GM18520 (cell line): ENCODE data around the gene CAP2.
"Not testable (repeated sequence)": the region's sequence is repeated elsewhere in the genome, so short reads cannot be mapped to it uniquely, and the experiment has no call there.

Source experiments
- ATAC-seq: cut with Tn5 transposase; IDR thresholded peaks from one replicate; pipeline ENCODE4 v1.9.1; 2021; ENCODE audit not compliant: unreplicated experiment

The CAP2 gene

DNA sequence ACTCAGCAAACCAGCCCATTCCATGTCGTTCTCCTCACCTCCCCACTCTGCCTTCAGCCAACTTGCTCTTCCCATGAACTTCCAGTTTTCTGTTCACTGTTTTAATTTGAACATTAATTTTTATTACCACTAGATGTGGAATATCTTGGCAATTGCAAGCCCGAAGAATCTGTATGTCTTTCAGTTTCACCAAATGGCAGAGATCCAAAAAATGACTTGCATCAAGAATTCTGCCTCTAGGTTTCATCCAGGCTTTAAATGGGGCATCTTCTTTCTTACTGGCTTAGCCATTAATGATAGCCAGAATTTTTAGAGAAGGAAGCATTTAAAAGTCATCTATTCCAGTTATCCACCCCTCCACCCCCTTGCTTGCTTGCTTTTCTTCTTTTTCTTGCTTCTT, 39.0 kb downstream of the CAP2 start:
- no peak for ATAC-seq

DNA sequence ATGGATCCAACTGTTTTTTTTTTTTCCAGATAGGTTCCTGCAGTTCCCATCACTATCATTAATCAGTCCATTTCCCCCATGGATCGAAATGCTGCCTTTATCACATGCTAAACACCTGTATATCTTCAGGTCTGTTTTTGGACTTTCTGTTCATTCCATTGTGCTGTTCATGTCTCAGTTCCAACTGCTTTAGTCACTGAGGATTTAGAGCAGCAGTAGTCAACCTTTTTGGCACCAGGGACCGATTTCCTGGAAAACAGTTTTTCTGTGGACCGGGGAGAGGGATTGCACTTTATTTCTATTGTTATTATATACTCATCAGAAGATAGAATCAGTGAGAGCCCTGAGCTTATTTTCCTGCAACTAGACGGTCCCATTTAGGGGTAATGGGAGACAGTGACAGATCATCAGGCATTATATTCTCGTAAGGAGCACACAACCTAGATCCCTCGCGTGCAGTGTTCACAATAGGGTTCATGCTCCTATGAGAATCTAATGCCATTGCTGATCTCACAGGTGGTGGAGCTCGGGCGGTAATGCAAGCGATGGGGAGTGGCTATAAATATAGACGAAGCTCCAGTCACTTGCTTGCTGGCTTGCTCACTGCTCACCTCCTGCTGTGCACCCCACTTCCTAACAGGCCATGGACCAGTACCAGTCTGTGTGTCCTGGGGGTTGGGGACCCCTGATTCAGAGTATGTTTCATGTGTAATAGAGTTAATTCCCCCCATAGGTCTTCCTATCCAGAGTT, 46.0 kb downstream of the CAP2 start:
- ATAC-seq: no peak

GRCh38 chr6:17440811-17441210, 47.4 kb downstream of the CAP2 start:
- not testable (repeated sequence) for ATAC-seq

DNA sequence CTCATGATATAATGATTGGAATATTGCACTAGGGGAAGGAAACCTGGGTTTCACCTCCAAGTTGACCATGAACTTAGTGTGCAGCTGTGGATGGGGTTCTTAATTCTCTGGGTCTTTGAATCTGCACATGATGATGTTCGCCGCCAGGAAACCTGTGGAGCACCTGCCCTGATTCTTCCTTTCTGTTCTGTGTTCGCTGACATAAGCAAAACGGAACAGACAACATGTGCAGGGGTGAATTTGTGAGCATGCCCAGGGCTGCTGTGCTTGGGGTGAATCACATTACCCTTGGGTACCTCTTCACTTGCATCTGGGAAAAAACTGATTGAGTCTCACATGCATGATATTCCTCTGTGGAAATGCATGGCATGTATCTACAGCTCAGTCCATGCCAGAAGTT, 48.8 kb downstream of the CAP2 start:
- ATAC-seq: no peak

DNA sequence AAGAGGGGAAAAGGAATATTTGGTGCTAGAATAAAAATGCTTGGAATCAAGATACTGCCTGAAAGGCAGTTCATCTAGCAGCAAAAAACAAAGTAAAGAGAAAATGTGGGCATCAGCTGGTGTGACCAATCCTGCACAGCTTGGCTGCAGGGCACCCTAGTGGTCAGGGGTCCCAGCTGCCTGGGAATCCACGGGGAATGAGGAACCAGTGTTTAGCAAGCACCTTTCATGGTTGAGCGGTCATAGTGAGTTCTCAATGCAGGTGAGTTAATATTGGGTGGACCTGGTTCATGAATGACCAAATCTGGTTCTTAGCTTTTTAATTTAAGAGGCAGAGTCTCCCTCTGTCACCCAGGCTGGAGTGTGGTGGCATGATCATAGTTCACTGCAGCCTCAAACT, 53.3 kb downstream of the CAP2 start:
- no peak for ATAC-seq

GRCh38 chr6:17448165-17448564, 54.8 kb downstream of the CAP2 start:
- no peak for ATAC-seq

GRCh38 chr6:17450397-17450796, 57.0 kb downstream of the CAP2 start:
- ATAC-seq: no peak

GRCh38 chr6:17450832-17451231, 57.4 kb downstream of the CAP2 start:
- ATAC-seq: no peak

GRCh38 chr6:17452096-17452495, 58.7 kb downstream of the CAP2 start:
- no peak for ATAC-seq

DNA sequence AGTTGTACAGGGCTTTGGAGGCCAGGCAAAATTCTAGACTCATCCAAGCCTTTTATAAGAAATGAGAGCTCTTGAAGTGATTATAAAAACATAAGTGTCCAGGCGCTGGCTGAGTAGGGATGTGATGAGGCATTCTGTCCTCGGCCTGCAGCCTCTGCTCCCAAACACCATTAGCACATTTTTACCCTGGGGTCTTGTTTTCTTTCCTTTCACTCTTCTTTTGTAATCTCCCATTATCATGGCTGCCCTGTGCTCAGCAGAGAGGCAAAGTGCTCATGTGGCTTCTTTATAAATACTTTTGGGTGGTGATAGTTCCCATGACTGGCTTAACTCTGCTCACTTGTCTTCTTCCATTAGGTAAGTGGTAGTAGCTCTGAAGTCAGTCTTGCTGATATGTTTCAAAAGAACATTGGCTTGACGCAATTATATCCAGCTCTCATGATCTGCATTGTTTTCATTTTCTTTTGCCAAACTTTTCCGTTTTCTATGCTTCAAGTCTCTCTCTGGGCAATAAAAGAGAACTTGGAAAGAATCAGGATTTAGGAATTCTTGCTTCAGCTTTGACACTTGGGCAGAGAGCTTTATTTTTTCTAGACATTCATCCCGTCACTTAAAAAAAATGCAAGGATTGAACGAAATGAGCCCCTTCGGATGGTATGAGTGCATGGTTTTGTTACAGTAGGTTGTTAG, 61.1 kb downstream of the CAP2 start:
- no peak for ATAC-seq

DNA sequence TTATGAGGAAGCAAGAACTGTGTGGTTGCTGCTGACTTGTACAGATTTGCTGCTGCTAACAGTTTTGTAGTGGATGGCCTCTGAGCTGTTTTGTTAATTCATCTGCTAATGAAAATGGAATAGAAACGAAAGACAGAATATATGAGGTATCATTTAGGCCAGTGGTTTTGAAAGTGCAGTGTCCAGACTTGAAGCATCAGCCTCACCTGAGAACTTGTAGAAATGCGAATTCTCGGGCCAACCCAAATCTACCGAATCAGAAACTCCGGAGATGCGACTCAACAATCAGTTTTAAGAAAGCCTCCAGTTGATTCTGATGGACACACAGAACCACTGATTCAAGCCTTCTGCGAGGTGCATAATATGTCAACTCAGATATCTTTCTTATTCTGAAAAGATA, 62.5 kb downstream of the CAP2 start:
- ATAC-seq: no peak

DNA sequence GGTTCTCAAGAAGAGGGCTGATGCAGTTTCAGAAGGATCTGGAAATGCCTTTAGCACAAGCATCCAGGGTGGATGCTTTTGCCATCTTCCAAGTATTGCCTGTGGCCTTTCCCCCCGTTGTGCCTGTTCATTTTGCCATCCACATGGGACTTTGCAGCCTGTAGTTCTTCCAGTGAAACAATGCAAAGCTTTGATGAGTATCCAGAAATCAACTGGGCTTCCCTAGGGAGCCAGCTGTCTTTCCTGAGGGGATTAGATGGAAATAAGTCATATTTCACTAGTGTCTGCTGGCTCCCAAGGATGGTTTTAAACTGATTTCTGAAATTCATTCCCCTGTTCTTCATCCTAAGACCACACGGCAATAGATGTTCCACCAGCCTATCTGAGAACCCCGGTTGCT, 63.3 kb downstream of the CAP2 start:
- no peak for ATAC-seq

DNA sequence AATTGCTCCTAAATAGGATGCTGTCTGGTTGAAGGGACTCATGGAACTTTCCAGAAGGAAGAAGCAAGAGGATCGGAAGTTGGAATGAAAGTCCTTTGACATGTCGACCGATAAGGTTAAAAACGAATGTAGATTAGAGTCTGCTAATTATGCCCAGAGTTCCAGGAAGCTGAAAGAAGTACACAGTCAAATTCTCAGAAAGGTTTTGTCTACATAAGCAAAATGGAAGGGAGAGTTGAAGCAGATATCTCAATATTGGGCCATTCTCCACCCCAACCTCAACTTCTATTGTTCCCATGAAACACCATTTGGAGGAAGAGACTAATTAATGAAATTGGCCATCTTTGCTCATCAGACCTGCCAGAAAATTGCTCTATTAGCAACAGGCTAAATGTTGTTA, 64.0 kb downstream of the CAP2 start:
- no peak for ATAC-seq

GRCh38 chr6:17457956-17458355, 64.6 kb downstream of the CAP2 start:
- ATAC-seq: no peak

DNA sequence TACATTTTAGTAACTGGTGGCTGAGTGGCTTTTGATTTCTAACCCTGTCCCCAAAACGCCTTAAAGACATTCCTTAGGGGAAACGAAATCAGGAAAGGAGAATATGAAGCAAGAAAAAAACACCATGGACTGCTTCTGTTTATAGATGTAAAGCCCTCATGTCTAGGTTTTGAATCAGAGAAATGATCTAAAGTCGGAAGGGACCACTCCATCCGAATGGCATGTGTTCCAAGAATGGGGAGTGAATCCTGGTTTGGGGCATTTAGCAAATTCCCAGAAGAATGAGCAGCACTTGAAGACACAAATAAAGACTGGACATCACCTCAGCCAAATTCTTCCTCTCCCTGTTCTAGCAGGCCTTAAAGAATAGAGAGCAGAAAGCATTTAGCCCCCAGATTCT, 65.6 kb downstream of the CAP2 start:
- no peak for ATAC-seq

- no peak for ATAC-seq
Measured at GRCh38 chr6:17460862-17461261, 67.5 kb downstream of the CAP2 start.

DNA sequence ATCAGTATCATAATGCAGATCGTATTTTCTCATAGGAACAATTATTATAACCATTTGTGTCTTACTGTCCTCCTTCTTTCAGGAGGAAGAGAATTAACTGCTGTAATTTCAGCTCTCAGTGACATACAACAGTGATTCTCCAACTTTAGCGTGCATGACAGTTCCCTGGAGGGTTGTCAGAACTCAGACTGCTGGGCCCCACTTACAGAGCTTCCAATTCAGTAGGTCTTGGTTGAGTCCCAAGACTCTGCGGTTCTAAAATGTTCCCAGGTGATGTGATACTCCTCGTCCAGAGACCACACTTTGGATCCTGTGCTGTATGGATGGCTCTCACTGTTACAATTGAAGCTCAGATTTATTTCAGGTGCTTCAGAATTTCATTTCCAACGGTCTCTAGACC, 72.8 kb downstream of the CAP2 start:
- no peak for ATAC-seq

- no peak for ATAC-seq
Measured at GRCh38 chr6:17466707-17467106, 73.3 kb downstream of the CAP2 start.

- ATAC-seq: no peak
Measured at GRCh38 chr6:17469006-17469832, 75.8 kb downstream of the CAP2 start.

- ATAC-seq: no peak
Measured at GRCh38 chr6:17470202-17470937, 77.0 kb downstream of the CAP2 start.

DNA sequence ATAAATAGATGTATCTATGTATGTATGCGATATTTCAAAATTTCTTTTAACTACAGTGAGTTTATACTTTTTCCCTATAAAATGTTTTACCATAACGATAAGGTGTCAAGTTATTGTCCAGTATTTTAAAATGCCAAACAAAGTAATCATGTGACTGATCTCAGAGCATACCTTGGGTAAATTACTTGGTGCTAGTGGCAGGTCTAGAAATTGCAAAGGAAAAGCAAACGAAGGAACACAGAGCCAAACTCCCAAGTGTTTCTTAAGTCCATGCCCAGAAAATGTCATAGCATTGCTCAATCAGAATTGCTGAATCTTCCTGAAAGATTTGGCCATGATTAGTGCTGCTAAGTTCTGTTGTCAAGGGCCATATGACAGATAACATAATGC, 77.5 kb downstream of the CAP2 start:
- ATAC-seq: no peak
